ENCODE results near the gene FAM76B. TPM values are rescaled to one million over a fixed set of nuclear protein-coding genes. Genes with fewer than 3 reads are reported as not detected.

The FAM76B gene
- polyA plus RNA-seq, 2 of the 4 experiments (the other 2 are of a cell fraction) = 11.4 to 33.3 TPM

DNA sequence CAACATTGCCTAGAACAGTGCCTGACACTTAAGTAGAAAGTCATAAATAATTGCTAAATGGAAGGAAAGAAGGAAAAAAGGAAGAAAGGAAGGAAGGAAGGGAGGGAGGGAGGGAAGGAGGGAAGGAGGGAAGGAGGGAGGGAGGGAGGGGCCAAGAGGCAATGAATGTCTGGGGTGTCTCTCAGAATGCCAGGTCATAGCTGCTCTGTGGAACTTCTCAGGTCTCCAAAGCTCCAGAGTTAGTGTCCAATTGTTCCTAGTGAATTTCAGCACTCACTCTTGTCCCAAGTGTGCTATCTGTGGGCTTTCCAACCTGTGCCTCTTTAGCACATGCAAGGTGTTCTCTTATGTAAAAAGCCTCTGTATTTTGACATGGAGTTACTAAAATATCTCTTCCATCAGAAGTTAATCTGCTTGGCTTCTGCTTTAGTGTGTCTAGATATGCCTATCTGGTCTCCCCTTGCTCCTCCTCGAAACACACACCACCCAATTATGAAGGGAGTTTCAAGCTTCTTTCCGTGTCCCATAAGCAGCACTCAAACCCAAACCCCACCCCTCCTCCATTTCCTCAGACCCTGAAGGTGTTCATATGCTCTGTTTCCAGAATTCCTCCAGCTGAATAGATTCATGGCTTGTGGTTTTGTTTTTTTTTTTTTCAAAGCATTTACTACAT is 56.5 kb downstream of the FAM76B start:
- DNase-seq (ENCODE audit: low read depth in 1 of 2, low spot score in 1 of 2) (no peak), ATAC-seq (no peak), FAIRE-seq (no peak)
- TF ChIP-seq FOSL2 (IDR thresholded peaks at IDR 0.05) = no peak
- TF ChIP-seq FOSL2 (CRISPR knock-in tag; IDR thresholded peaks at IDR 0.05) = no peak
- Histone ChIP-seq H3K27ac (no peak overlapping the region), H3K4me1 (no peaks in the 10 kb centered on the region), H3K4me2 (no peak overlapping the region), H3K4me3 (no peak overlapping the region), H3K9me3 (no peaks in the 10 kb centered on the region)
- CTCF ChIA-PET = interaction anchor here (0.6 kb wide), 1 partner anchor 23 kb away, joined by 3 read pairs; no protein-coding TSS in a partner anchor
- WGBS (ENCODE audit: missing lambda C conversion rate) = 8% methylated on average over 2 of the region's 2 CpGs
- POLR2A ChIA-PET = no interaction called here

DNA sequence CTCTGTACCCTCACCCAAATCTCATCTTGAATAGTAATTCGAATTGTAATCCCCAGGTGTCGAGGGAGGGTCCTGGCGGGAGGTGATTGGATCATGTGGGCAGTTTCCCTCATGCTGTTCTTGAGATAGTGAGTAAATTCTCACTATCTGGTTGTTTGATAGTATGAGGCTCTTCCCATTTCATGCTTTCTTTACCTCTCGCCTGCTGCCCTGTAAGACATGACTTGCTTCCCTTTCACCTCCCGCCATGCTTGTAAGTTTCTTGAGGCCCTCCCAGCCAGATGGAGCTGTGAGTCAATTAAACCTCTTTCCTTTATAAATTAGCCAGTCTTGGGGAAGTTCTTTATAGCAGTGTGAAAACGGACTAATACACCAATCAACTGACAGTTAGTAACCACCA is 60.1 kb downstream of the FAM76B start:
- DNase-seq (ENCODE audit: low read depth in 1 of 2, low spot score in 1 of 2) (no peak), ATAC-seq (no peak), FAIRE-seq (no peak)
- ChIA-PET CTCF (interaction anchor here (1.5 kb wide), 1 partner anchor 24 kb away, joined by 4 read pairs; no protein-coding TSS in a partner anchor), POLR2A (no interaction called here)
- Histone ChIP-seq H3K4me2 (no peak overlapping the region), H3K4me3 (no peak overlapping the region), H3K9me3 (no peaks in the 10 kb centered on the region), H3K4me1 (no peaks in the 10 kb centered on the region), H3K27ac (no peak overlapping the region)
- TF ChIP-seq RNF2 (IDR thresholded peaks at IDR 0.05; ENCODE audit: borderline replicate concordance, low read depth) = no peak
- TF ChIP-seq SREBF2 (IDR thresholded peaks at IDR 0.05) = no peak
- TF ChIP-seq ZNF302 (CRISPR knock-in tag; IDR thresholded peaks at IDR 0.05) = no peak
- no peak for TF ChIP-seq HOXB5 (CRISPR knock-in tag; IDR thresholded peaks at IDR 0.05)
- TF ChIP-seq HDAC2 (IDR thresholded peaks at IDR 0.05) = no peak
- no peak for TF ChIP-seq FOSB (CRISPR knock-in tag; IDR thresholded peaks at IDR 0.05)
- TF ChIP-seq ESRRA (IDR thresholded peaks at IDR 0.05; ENCODE audit: borderline replicate concordance, low read length) = no peak
- no peak for TF ChIP-seq CHD4 (IDR thresholded peaks at IDR 0.05; ENCODE audit: borderline replicate concordance)
- TF ChIP-seq, protein P1, sequence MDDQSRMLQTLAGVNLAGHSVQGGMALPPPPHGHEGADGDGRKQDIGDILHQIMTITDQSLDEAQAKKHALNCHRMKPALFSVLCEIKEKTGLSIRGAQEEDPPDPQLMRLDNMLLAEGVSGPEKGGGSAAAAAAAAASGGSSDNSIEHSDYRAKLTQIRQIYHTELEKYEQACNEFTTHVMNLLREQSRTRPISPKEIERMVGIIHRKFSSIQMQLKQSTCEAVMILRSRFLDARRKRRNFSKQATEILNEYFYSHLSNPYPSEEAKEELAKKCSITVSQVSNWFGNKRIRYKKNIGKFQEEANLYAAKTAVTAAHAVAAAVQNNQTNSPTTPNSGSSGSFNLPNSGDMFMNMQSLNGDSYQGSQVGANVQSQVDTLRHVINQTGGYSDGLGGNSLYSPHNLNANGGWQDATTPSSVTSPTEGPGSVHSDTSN (IDR thresholded peaks at IDR 0.05) = no peak
- TF ChIP-seq, protein P2, sequence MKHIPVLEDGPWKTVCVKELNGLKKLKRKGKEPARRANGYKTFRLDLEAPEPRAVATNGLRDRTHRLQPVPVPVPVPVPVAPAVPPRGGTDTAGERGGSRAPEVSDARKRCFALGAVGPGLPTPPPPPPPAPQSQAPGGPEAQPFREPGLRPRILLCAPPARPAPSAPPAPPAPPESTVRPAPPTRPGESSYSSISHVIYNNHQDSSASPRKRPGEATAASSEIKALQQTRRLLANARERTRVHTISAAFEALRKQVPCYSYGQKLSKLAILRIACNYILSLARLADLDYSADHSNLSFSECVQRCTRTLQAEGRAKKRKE (CRISPR knock-in tag; IDR thresholded peaks at IDR 0.05; ENCODE audit: low read depth) = no peak
- TF ChIP-seq ZFP36 (IDR thresholded peaks at IDR 0.05; ENCODE audit: borderline replicate concordance, partially characterized antibody) = no peak
- no peak for TF ChIP-seq NFE2L2 (conservative IDR thresholded peaks at IDR 0.05; ENCODE audit: low read length)
- TF ChIP-seq, protein P3, sequence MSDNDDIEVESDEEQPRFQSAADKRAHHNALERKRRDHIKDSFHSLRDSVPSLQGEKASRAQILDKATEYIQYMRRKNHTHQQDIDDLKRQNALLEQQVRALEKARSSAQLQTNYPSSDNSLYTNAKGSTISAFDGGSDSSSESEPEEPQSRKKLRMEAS (IDR thresholded peaks at IDR 0.05) = no peak
- TF ChIP-seq CHD2 (IDR thresholded peaks at IDR 0.05; ENCODE audit: low read length, partially characterized antibody) = no peak
- no peak for TF ChIP-seq PHF8 (IDR thresholded peaks at IDR 0.05; ENCODE audit: borderline replicate concordance, low read depth)
- no peak for TF ChIP-seq HOXA7 (CRISPR knock-in tag; IDR thresholded peaks at IDR 0.05)
- TF ChIP-seq FOSL2 (IDR thresholded peaks at IDR 0.05) = no peak
- TF ChIP-seq FOSL2 (CRISPR knock-in tag; IDR thresholded peaks at IDR 0.05) = no peak
- TF ChIP-seq, protein P4, sequence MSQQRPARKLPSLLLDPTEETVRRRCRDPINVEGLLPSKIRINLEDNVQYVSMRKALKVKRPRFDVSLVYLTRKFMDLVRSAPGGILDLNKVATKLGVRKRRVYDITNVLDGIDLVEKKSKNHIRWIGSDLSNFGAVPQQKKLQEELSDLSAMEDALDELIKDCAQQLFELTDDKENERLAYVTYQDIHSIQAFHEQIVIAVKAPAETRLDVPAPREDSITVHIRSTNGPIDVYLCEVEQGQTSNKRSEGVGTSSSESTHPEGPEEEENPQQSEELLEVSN (IDR thresholded peaks at IDR 0.05; ENCODE audit: borderline replicate concordance, low read depth) = no peak
- TF ChIP-seq, protein P5, sequence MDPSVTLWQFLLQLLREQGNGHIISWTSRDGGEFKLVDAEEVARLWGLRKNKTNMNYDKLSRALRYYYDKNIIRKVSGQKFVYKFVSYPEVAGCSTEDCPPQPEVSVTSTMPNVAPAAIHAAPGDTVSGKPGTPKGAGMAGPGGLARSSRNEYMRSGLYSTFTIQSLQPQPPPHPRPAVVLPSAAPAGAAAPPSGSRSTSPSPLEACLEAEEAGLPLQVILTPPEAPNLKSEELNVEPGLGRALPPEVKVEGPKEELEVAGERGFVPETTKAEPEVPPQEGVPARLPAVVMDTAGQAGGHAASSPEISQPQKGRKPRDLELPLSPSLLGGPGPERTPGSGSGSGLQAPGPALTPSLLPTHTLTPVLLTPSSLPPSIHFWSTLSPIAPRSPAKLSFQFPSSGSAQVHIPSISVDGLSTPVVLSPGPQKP (IDR thresholded peaks at IDR 0.05; ENCODE audit: low read depth, low read length) = no peak
- WGBS (ENCODE audit: missing lambda C conversion rate) = 30% methylated on average over 6 of the region's 6 CpGs
